ENCODE measurements around the gene SH3PXD2A. TPM values are rescaled to one million over a fixed set of nuclear protein-coding genes. Genes with fewer than 3 reads are reported as not detected.
A peak's percentile ranks its signal among the peaks of the same experiment; 100 is the strongest.
"Not testable (repeated sequence)": the region's sequence is repeated elsewhere in the genome, so short reads cannot be mapped to it uniquely, and the experiment has no call there.

The SH3PXD2A gene
- total RNA-seq, 4 donors from 2014 or later: 55.7 to 71.8 (median 66.8) TPM

GRCh38 chr10:103666087-103666761, 189.2 kb downstream of the SH3PXD2A start:
- no peak overlapping the region for H3K27ac ChIP-seq

GRCh38 chr10:103665162-103665889, 190.1 kb downstream of the SH3PXD2A start:
- WGBS: 52% methylated on average over 4 of the region's 9 CpGs
- Histone ChIP-seq H3K27ac (peak overlapping the region; percentile 11), H3K9me3 (no peaks in the 10 kb centered on the region), H3K36me3 (no peaks in the 10 kb centered on the region), H3K4me3 (no peak overlapping the region), H3K27me3 (no peaks in the 10 kb centered on the region), H3K4me1 (peaks cover 74% of the 10 kb centered on the region)
- TF ChIP-seq POLR2A (IDR thresholded peaks at IDR 0.05) (no peak), POLR2AphosphoS5 (IDR thresholded peaks at IDR 0.05) (no peak), CTCF (IDR thresholded peaks at IDR 0.05) (no peak), EP300 (IDR thresholded peaks at IDR 0.05) (no peak)
- DNase-seq (ENCODE audit: low spot score in 2 of 2): no peak

More at GRCh38 chr10:103666087-103666761, 189.2 kb downstream of the SH3PXD2A start:
- no peak overlapping the region for H3K4me3 ChIP-seq
- no peaks in the 10 kb centered on the region for H3K9me3 ChIP-seq
- TF ChIP-seq EP300 (IDR thresholded peaks at IDR 0.05) (no peak), POLR2A (IDR thresholded peaks at IDR 0.05) (no peak), CTCF (IDR thresholded peaks at IDR 0.05) (peak in 1 of 2 donors; percentile 20)
- no peaks in the 10 kb centered on the region for H3K36me3 ChIP-seq
- WGBS: 87% methylated on average over 9 of the region's 9 CpGs
- DNase-seq (ENCODE audit: low spot score in 2 of 2): no peak
- H3K27me3 ChIP-seq: no peaks in the 10 kb centered on the region
- peaks cover 65% of the 10 kb centered on the region for H3K4me1 ChIP-seq

- no peak for DNase-seq (ENCODE audit: low spot score in 2 of 2)
- H3K9me3 ChIP-seq: no peaks in the 10 kb centered on the region
- WGBS: 17% methylated on average over 12 of the region's 13 CpGs
- H3K36me3 ChIP-seq: no peaks in the 10 kb centered on the region
- TF ChIP-seq EP300 (IDR thresholded peaks at IDR 0.05): no peak
- TF ChIP-seq CTCF (IDR thresholded peaks at IDR 0.05): no peak
- no peak for TF ChIP-seq POLR2A (IDR thresholded peaks at IDR 0.05)
- no peak for TF ChIP-seq POLR2AphosphoS5 (IDR thresholded peaks at IDR 0.05)
- no peak overlapping the region for H3K27ac ChIP-seq
- H3K27me3 ChIP-seq: no peaks in the 10 kb centered on the region
- peaks cover 76% of the 10 kb centered on the region for H3K4me1 ChIP-seq
- no peak overlapping the region for H3K4me3 ChIP-seq
Measured at GRCh38 chr10:103663802-103664201, 191.6 kb downstream of the SH3PXD2A start.

GRCh38 chr10:103663236-103663635, 192.1 kb downstream of the SH3PXD2A start:
- no peaks in the 10 kb centered on the region for H3K27me3 ChIP-seq
- no peaks in the 10 kb centered on the region for H3K9me3 ChIP-seq
- H3K36me3 ChIP-seq: peaks cover 4% of the 10 kb centered on the region
- peaks cover 73% of the 10 kb centered on the region for H3K4me1 ChIP-seq
- no peak for DNase-seq (ENCODE audit: low spot score in 2 of 2)
- 82% methylated on average over 3 of the region's 3 CpGs for WGBS
- no peak overlapping the region for H3K27ac ChIP-seq
- H3K4me3 ChIP-seq: no peak overlapping the region
- TF ChIP-seq POLR2AphosphoS5 (IDR thresholded peaks at IDR 0.05) (no peak), POLR2A (IDR thresholded peaks at IDR 0.05) (no peak), CTCF (IDR thresholded peaks at IDR 0.05) (no peak), EP300 (IDR thresholded peaks at IDR 0.05) (no peak)

- WGBS: 98% methylated on average over 3 of the region's 3 CpGs
- H3K36me3 ChIP-seq; H3K9me3 ChIP-seq; H3K27me3 ChIP-seq; DNase-seq (ENCODE audit: low spot score in 2 of 2); H3K4me3 ChIP-seq; H3K27ac ChIP-seq: not testable (repeated sequence)
- peaks cover 67% of the 10 kb centered on the region for H3K4me1 ChIP-seq
Measured at GRCh38 chr10:103662704-103663103, 192.7 kb downstream of the SH3PXD2A start.
